T47D (cell line): ENCODE measurements around the gene LENG8.

ENCODE experiments used
- DNase-seq, 2 experiments: peaks; one replicate each; pipeline versions ENCODE4 v3.0.0 to v3.0.0-alpha.2; 2011 to 2012; ENCODE audit warnings: low read depth in 1 of 2, low spot score in 1 of 2
- JUND ChIP-seq: IDR thresholded peaks from 2 replicates; pipeline ENCODE4 v1.6.1; 2012; ENCODE audit warnings: low read depth
- in situ Hi-C: cut with HindIII; loops from 2 replicates; pipeline ENCODE4 v1.10.0; 2016; ENCODE audit warnings: low sequenced_read_pairs, low pct_unique_long_range_greater_than_20kb

The LENG8 gene

DNA sequence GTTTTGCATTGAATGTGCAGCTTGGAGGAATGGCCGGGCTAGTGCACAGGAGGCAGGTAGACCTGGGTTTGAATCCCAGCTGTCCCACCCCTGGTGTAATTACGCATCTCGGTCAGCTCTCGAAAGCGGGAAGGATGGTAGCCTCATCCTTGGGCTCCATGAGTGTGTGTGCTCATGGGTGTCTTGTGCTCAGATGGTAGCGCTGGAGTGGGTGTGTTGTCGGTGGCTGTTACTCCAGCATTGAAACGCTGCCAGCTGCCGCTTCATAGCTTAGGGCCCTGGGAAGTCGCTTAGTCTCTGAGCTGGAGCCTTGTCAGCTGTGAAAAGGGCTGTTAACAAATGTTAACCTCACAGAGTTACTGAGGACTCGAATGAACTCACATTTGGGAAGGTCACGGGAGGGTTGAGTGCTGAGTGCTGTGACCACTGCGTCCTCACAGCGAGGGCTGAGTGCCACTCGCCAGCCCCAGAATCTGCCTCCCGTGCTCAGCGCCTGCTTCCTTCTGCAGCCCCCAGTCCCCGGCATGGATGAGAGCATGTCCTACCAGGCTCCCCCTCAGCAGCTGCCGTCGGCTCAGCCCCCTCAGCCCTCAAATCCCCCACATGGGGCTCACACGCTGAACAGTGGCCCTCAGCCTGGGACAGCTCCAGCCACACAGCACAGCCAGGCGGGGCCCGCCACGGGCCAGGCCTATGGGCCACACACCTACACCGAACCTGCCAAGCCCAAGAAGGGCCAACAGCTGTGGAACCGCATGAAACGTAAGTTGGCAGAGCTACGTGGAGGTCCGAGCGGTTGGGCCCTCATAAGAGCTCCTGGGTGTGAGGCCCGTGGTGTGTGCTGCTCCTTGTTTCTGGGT lies 5.2 kb downstream of the LENG8 start:
- in situ Hi-C loops = no loop called here
- no peak for DNase-seq
- TF ChIP-seq JUND = no peak

GRCh38 chr19:54454781-54455675 lies 6.0 kb downstream of the LENG8 start:
- in situ Hi-C loops = no loop called here
- no peak for DNase-seq
- no peak for TF ChIP-seq JUND

GRCh38 chr19:54455786-54456422 lies 6.9 kb downstream of the LENG8 start:
- TF ChIP-seq JUND = no peak
- no peak for DNase-seq
- in situ Hi-C loops = no loop called here

GRCh38 chr19:54456423-54457373 lies 7.7 kb downstream of the LENG8 start:
- TF ChIP-seq JUND = no peak
- no peak for DNase-seq
- in situ Hi-C loops = no loop called here

DNA sequence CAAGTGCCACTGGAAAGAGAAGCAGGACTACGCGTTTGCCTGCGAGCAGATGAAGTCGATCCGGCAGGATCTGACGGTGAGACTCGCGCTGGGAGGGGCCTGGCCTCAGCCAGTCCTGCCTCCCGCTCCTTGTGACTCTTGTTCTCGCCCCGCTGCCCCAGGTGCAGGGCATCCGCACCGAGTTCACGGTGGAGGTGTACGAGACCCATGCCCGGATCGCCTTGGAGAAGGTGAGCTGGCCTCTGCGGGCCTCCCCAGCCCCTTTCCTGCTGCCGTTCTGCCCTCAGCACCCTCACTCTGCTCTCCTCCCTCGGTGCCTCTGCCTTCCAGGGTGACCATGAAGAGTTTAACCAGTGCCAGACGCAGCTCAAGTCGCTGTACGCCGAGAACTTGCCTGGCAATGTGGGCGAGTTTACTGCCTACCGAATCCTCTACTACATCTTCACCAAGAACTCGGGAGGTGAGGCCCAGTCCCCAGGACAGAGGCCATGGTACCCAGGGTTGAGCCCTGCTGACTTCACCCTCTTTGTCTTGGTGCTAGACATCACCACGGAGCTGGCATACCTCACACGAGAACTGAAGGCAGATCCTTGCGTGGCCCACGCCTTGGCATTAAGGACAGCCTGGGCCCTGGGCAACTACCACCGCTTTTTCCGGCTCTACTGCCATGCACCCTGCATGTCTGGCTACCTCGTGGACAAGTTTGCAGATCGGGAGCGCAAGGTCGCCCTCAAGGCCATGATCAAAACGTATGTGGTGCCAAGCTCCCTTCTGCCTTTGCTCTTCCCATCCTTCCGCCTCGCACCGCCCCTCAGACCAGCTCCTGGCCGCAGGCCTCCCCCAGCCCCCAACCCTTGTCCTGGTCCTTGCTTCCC lies 9.0 kb downstream of the LENG8 start:
- no peak for DNase-seq
- no peak for TF ChIP-seq JUND
- in situ Hi-C loops = no loop called here

DNA sequence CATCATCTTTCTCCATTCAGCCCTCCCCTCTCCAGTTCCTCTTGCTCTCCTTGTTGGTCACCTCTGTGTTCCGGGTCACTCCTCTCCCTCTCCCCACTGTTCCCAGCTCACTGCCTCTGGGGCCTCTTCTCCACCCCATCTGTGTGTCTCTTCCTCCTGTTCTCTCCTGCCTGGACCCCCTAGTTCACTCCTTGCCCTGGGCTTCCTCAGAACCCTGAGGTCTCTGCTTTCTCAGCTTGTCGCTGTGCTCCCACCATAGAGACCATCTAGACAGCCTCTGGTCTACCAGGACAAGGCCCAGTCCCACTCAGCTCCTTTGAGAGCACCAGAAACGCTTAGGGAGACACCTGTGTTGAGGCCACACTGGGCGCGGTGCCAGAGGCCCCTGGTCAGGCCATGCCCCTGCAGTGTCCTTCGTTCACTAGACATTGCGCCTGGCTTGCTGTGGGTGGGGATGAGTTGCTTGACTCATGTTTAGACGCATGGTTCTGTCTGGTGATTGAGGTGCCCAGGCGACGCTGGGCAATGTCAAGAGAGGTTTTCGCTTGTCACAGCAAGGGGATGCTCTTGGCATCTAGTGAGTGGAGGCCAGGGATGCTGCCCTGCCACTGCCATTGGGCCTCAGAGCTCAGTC lies 9.8 kb downstream of the LENG8 start:
- DNase-seq = no peak
- TF ChIP-seq JUND = no peak
- in situ Hi-C loops = no loop called here

GRCh38 chr19:54459282-54460229 lies 10.6 kb downstream of the LENG8 start:
- no peak for DNase-seq
- in situ Hi-C loops = no loop called here
- no peak for TF ChIP-seq JUND

DNA sequence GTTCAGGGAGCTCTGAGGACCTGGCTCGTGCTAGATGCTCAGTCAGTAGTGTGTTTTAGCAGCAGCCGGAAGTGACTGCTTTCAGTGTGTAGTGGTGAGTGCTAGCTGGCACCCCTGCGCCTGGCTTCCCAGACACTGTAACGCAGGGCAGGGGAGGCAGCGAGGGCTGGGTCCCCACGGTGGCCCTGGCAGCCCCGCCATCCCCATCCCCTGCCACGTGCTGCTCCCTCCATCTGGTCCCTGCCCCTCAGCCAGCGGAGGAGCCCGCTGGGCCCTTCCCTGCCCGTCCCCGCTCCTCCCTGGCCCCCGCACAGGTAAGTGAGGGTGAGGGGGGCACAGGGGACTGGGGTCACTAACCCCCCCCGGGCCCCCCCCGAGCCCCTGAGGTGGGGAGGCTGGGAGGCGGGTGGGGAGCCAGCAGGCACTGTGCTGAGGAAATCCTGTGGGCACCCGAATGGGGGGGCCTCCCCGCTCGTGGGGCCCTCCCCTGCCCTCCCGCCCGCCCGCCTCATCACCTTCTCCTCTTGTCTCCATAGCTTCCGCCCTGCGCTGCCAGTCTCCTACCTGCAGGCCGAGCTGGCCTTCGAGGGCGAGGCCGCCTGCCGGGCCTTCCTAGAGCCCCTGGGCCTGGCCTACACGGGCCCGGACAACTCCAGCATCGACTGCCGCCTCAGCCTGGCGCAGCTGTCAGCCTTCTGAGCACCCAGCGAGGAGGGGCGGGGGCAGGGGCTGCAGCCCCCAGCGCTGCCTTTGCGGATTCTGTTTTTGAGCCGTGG lies 11.4 kb downstream of the LENG8 start:
- no peak for DNase-seq
- in situ Hi-C loops = no loop called here

DNA sequence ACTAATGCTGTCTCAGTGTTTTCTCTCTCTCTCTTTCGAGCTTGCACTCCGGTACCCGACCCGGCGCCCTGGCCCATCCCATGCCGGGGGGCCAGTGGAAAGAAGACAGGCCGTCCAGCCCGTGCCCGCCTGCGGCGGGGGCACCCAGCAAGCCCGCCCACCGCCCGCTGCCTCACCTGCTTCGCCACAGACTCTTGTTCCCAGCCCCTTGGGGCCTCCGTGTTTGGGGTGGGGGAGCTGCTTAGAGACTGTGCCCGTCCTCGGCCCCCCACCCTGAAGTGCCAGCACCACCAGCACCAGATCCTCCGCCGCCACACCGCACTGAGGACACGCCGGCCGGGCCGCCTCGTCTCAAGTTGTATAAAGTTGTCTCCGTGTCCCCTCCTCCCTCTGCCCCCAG lies 12.2 kb downstream of the LENG8 start:
- in situ Hi-C loops = no loop called here
- no peak for DNase-seq
- TF ChIP-seq JUND = no peak

More for the DNA sequence above, 11.4 kb downstream of the LENG8 start:
- no peak for TF ChIP-seq JUND
